Head of caudate nucleus (tissue), 42 donors: ENCODE results near the gene MAP3K12.
"Not testable (repeated sequence)": the region's sequence is repeated elsewhere in the genome, so short reads cannot be mapped to it uniquely, and the experiment has no call there.

Source experiments
- DNase-seq, 42 donors: peaks; one replicate each; pipeline versions ENCODE4 v3.0.0 to v3.0.0-alpha.2; 2020 to 2021; ENCODE audit warnings: mixed read lengths in 7 of 42
- intact Hi-C: fragments of 100-400 bp; cut with DNase I; formaldehyde crosslinking; loops from one replicate; pipeline ENCODE4 v1.15.0; 2022

MAP3K12 gene

GRCh38 chr12:53496752-53497032 is 2.6 kb downstream of the MAP3K12 start:
- intact Hi-C loops = no loop called here
- no peak for DNase-seq

GRCh38 chr12:53495903-53496751 is 3.1 kb downstream of the MAP3K12 start:
- intact Hi-C loops = no loop called here
- DNase-seq = peak in 6 of 42 donors; percentile 32 to 63 (median 59)

GRCh38 chr12:53493610-53494391 is 5.5 kb downstream of the MAP3K12 start:
- intact Hi-C loops = loop anchor here (5.0 kb wide), 1 partner anchor 42 kb away; the partner anchor contains the start of gene PCBP2
- peak in 3 of 42 donors; percentile 22 to 47 (median 39) for DNase-seq

GRCh38 chr12:53492830-53493609 is 6.2 kb downstream of the MAP3K12 start:
- intact Hi-C loops = loop anchor here (5.0 kb wide), 1 partner anchor 41 kb away; the partner anchor contains the start of gene PCBP2
- DNase-seq = peak; percentile 93 to 99 (median 96)

GRCh38 chr12:53492188-53492587 is 7.1 kb downstream of the MAP3K12 start:
- DNase-seq = no peak
- intact Hi-C loops = loop anchor here (5.0 kb wide), 1 partner anchor 40 kb away; the partner anchor contains the start of gene PCBP2

- peak in 1 of 42 donors; percentile 3 for DNase-seq
- intact Hi-C loops = no loop called here
Measured at GRCh38 chr12:53489242-53489864, 9.9 kb downstream of the MAP3K12 start.

- intact Hi-C loops = no loop called here
- DNase-seq = no peak
Measured at GRCh38 chr12:53486736-53487487, 12.3 kb downstream of the MAP3K12 start.

GRCh38 chr12:53485955-53486735 is 13.1 kb downstream of the MAP3K12 start:
- intact Hi-C loops = no loop called here
- peak in 1 of 42 donors; percentile 28 for DNase-seq

- intact Hi-C loops = no loop called here
- peak in 1 of 42 donors; percentile 7 for DNase-seq
Measured at GRCh38 chr12:53484686-53485575, 14.3 kb downstream of the MAP3K12 start.

GRCh38 chr12:53483979-53484377 is 15.3 kb downstream of the MAP3K12 start:
- intact Hi-C loops = no loop called here
- DNase-seq = no peak

GRCh38 chr12:53483225-53483978 is 15.9 kb downstream of the MAP3K12 start:
- no peak for DNase-seq
- intact Hi-C loops = no loop called here

- DNase-seq = no peak
- intact Hi-C loops = no loop called here
Measured at GRCh38 chr12:53482626-53483168, 16.6 kb downstream of the MAP3K12 start.

- intact Hi-C loops = no loop called here
Measured at GRCh38 chr12:53481939-53482586, 17.2 kb downstream of the MAP3K12 start.

GRCh38 chr12:53481458-53481857 is 17.8 kb downstream of the MAP3K12 start:
- intact Hi-C loops = not testable (repeated sequence)
- peak in 1 of 42 donors; percentile 3 for DNase-seq

More at GRCh38 chr12:53481939-53482586, 17.2 kb downstream of the MAP3K12 start:
- DNase-seq = no peak
